Tibial nerve (tissue), 4 donors: ENCODE data around the gene KANSL3.

Experiments
- CTCF ChIP-seq, 5 experiments: fragments of 200-600 bp in 3 of 5; fragments of 450-650 bp in 2 of 5; sonication (generic) in 3 of 5; IDR thresholded peaks; one replicate each; pipeline ENCODE4 v1.5.1; 2016 to 2019; ENCODE audit warnings: antibody characterized with exemption in 5 of 5, mild to moderate bottlenecking in 3 of 5, moderate library complexity in 2 of 5
- EP300 ChIP-seq, 2 donors: sonication (generic); formaldehyde crosslinking; IDR thresholded peaks; one replicate each; pipeline ENCODE4 v1.6.1; 2017; ENCODE audit warnings: antibody characterized with exemption in 2 of 2, mild to moderate bottlenecking in 1 of 2
- POLR2A ChIP-seq, 2 donors: fragments of 450-650 bp; IDR thresholded peaks; one replicate each; pipeline ENCODE4 v1.6.1; 2017; ENCODE audit warnings: antibody characterized with exemption in 2 of 2, mild to moderate bottlenecking in 2 of 2, moderate library complexity in 2 of 2

GRCh38 chr2:96587843-96588242, 50.3 kb downstream of the KANSL3 start:
- TF ChIP-seq POLR2A (IDR thresholded peaks at IDR 0.05) (no peak), CTCF (IDR thresholded peaks at IDR 0.05) (no peak), EP300 (IDR thresholded peaks at IDR 0.05) (no peak)
